Embryonic facial prominence (tissue), 1 donor: ENCODE data around the gene CBX4.

Experiments
- DNase-seq: peaks from one replicate; pipeline ENCODE4 v3.0.0-alpha.2; 2016; ENCODE audit errors: extremely low spot score

CBX4 gene

GRCh38 chr17:79842136-79842655 is 3.0 kb upstream of the CBX4 start:
- DNase-seq: no peak

GRCh38 chr17:79841369-79842135 is 2.3 kb upstream of the CBX4 start:
- no peak for DNase-seq

GRCh38 chr17:79840989-79841286 is 1.7 kb upstream of the CBX4 start:
- no peak for DNase-seq

- no peak for DNase-seq
Observed at GRCh38 chr17:79840269-79840988, 1.2 kb upstream of the CBX4 start.

- peak; percentile 54 for DNase-seq
Observed at GRCh38 chr17:79838522-79839274, 542 bp downstream of the CBX4 start.

- no peak for DNase-seq
Observed at GRCh38 chr17:79837888-79838521, 1.2 kb downstream of the CBX4 start.

GRCh38 chr17:79836972-79837887 is 2.0 kb downstream of the CBX4 start:
- DNase-seq: no peak

GRCh38 chr17:79836510-79836971 is 2.7 kb downstream of the CBX4 start:
- no peak for DNase-seq

- DNase-seq: no peak
Observed at GRCh38 chr17:79835953-79836509, 3.2 kb downstream of the CBX4 start.

- no peak for DNase-seq
Observed at GRCh38 chr17:79835470-79835899, 3.8 kb downstream of the CBX4 start.

- no peak for DNase-seq
Observed at GRCh38 chr17:79834565-79835469, 4.4 kb downstream of the CBX4 start.

GRCh38 chr17:79833744-79834564 is 5.3 kb downstream of the CBX4 start:
- DNase-seq: no peak

- DNase-seq: no peak
Observed at GRCh38 chr17:79833110-79833450, 6.2 kb downstream of the CBX4 start.

- DNase-seq: no peak
Observed at GRCh38 chr17:79832218-79833109, 6.8 kb downstream of the CBX4 start.

GRCh38 chr17:79831265-79832217 is 7.7 kb downstream of the CBX4 start:
- DNase-seq: no peak

GRCh38 chr17:79830763-79831264 is 8.4 kb downstream of the CBX4 start:
- no peak for DNase-seq
